ENCODE results near the gene PPP2R2B.

PPP2R2B gene

DNA sequence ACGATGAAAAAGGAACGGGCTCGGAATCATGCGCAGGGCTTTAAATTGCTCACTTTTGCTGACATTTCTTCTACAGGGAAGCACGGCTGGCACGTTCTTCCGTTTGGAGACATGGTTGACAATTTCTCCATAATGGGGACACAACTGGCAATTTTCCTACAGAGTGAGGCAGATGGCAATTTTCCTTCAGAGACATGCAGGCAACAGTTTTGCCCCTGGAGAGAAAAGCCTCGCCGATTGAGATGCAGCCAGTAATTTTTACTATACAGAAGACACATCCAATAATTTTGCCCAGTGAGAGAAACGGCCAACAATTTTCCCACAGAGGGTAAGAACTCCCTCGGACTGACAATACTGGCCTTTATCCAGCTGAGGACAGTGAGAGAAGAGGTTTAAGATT, 271.7 kb downstream of the PPP2R2B start:
- no peaks in the 10 kb centered on the region for H3K36me3 ChIP-seq (ENCODE audit: control insufficient read depth, insufficient read depth, low read length)
- no peak overlapping the region for H3K4me3 ChIP-seq (ENCODE audit: low read depth, low read length)
- H3K9ac ChIP-seq (ENCODE audit: low read depth, low read length), result no peak overlapping the region
- H3K27ac ChIP-seq (ENCODE audit: low read depth, low read length), result no peak overlapping the region
- no peaks in the 10 kb centered on the region for H3K4me1 ChIP-seq (ENCODE audit: control insufficient read depth, insufficient read depth, low read length)
- H3K27me3 ChIP-seq (ENCODE audit: control insufficient read depth, insufficient read depth, low read length), result no peaks in the 10 kb centered on the region
- H3K9me3 ChIP-seq (ENCODE audit: control insufficient read depth, insufficient read depth, low read length), result no peaks in the 10 kb centered on the region

DNA sequence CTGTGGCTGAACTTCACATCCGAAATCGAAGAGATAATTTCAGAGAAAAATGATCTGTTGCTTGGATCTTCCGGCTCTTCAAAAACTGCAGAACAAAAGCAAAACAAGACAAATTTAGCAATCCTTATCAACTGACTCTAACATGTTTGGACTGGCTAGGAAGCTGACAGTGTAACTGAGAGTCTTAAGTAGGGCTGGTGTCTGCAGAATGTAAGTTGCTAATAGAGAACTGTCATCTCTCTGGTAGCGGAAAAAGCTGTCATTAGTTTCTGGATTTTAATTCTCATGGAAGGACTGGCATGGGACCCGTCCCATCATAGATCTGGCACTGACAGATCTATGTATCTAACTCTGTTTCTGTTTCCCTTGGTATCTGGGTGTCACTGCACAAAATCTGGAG, 278.2 kb downstream of the PPP2R2B start:
- Histone ChIP-seq H3K4me1 (ENCODE audit: control insufficient read depth, insufficient read depth, low read length) (no peaks in the 10 kb centered on the region), H3K27ac (ENCODE audit: low read depth, low read length) (no peak overlapping the region), H3K9me3 (ENCODE audit: control insufficient read depth, insufficient read depth, low read length) (no peaks in the 10 kb centered on the region), H3K36me3 (ENCODE audit: control insufficient read depth, insufficient read depth, low read length) (peaks cover 21% of the 10 kb centered on the region), H3K9ac (ENCODE audit: low read depth, low read length) (no peak overlapping the region), H3K27me3 (ENCODE audit: control insufficient read depth, insufficient read depth, low read length) (no peaks in the 10 kb centered on the region), H3K4me3 (ENCODE audit: low read depth, low read length) (no peak overlapping the region)

- Histone ChIP-seq H3K4me1 (ENCODE audit: control insufficient read depth, insufficient read depth, low read length) (no peaks in the 10 kb centered on the region), H3K4me3 (ENCODE audit: low read depth, low read length) (no peak overlapping the region), H3K27ac (ENCODE audit: low read depth, low read length) (no peak overlapping the region), H3K9me3 (ENCODE audit: control insufficient read depth, insufficient read depth, low read length) (no peaks in the 10 kb centered on the region), H3K36me3 (ENCODE audit: control insufficient read depth, insufficient read depth, low read length) (peaks cover 25% of the 10 kb centered on the region), H3K27me3 (ENCODE audit: control insufficient read depth, insufficient read depth, low read length) (no peaks in the 10 kb centered on the region), H3K9ac (ENCODE audit: low read depth, low read length) (no peak overlapping the region)
These were observed 279.3 kb downstream of the PPP2R2B start for GRCh38 chr5:146599261-146599660.

- peaks cover 52% of the 10 kb centered on the region for H3K36me3 ChIP-seq (ENCODE audit: control insufficient read depth, insufficient read depth, low read length)
- H3K9ac ChIP-seq (ENCODE audit: low read depth, low read length), result no peak overlapping the region
- H3K9me3 ChIP-seq (ENCODE audit: control insufficient read depth, insufficient read depth, low read length), result no peaks in the 10 kb centered on the region
- no peak overlapping the region for H3K27ac ChIP-seq (ENCODE audit: low read depth, low read length)
- no peak overlapping the region for H3K4me3 ChIP-seq (ENCODE audit: low read depth, low read length)
- no peaks in the 10 kb centered on the region for H3K27me3 ChIP-seq (ENCODE audit: control insufficient read depth, insufficient read depth, low read length)
- H3K4me1 ChIP-seq (ENCODE audit: control insufficient read depth, insufficient read depth, low read length), result no peaks in the 10 kb centered on the region
These were observed 283.5 kb downstream of the PPP2R2B start for GRCh38 chr5:146595088-146595487.

- H3K27ac ChIP-seq (ENCODE audit: low read depth, low read length), result no peak overlapping the region
- no peak overlapping the region for H3K4me3 ChIP-seq (ENCODE audit: low read depth, low read length)
- no peak overlapping the region for H3K9ac ChIP-seq (ENCODE audit: low read depth, low read length)
- no peaks in the 10 kb centered on the region for H3K9me3 ChIP-seq (ENCODE audit: control insufficient read depth, insufficient read depth, low read length)
- H3K36me3 ChIP-seq (ENCODE audit: control insufficient read depth, insufficient read depth, low read length), result peaks cover 36% of the 10 kb centered on the region
- no peaks in the 10 kb centered on the region for H3K4me1 ChIP-seq (ENCODE audit: control insufficient read depth, insufficient read depth, low read length)
- no peaks in the 10 kb centered on the region for H3K27me3 ChIP-seq (ENCODE audit: control insufficient read depth, insufficient read depth, low read length)
These were observed 286.2 kb downstream of the PPP2R2B start for GRCh38 chr5:146592352-146592751.

GRCh38 chr5:146589028-146589345, 289.6 kb downstream of the PPP2R2B start:
- no peaks in the 10 kb centered on the region for H3K4me1 ChIP-seq (ENCODE audit: control insufficient read depth, insufficient read depth, low read length)
- H3K9ac ChIP-seq (ENCODE audit: low read depth, low read length), result no peak overlapping the region

DNA sequence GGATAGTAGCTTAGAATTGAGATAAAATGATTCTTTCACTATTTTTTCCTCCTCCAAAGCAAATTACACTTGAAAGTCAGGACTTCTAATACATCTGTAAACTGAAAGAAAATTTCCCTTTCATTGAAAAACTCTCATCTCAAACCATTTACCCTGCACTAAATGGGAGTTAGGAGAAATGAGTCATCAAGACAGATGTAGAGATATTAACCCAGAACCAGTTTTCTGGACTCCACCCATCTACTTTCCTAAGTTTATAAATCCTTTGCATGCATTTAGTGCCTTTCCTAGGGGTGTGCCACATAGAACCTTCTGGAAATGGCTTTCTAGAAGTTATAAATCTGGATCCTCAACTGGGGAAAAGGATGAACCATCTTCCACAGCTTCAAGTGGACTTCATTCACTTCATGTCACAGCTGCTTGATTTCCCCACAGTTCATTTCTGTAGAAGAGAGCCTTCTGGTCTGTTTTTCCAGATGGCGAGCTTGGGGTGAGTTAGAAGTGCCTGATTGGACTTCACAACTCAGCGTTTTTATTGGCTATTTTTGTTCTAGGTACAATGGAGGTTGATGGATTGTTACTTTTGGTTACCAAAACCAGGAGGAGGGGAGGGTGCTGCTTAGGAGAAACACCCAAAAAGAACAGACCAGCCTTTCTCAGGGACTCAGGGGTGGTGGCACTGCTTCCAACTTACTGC, 290.1 kb downstream of the PPP2R2B start:
- Histone ChIP-seq H3K27me3 (ENCODE audit: control insufficient read depth, insufficient read depth, low read length) (no peaks in the 10 kb centered on the region), H3K4me3 (ENCODE audit: low read depth, low read length) (no peak overlapping the region), H3K9me3 (ENCODE audit: control insufficient read depth, insufficient read depth, low read length) (no peaks in the 10 kb centered on the region), H3K36me3 (ENCODE audit: control insufficient read depth, insufficient read depth, low read length) (peaks cover 24% of the 10 kb centered on the region), H3K4me1 (ENCODE audit: control insufficient read depth, insufficient read depth, low read length) (no peaks in the 10 kb centered on the region), H3K27ac (ENCODE audit: low read depth, low read length) (no peak overlapping the region), H3K9ac (ENCODE audit: low read depth, low read length) (no peak overlapping the region)

More at GRCh38 chr5:146589028-146589345, 289.6 kb downstream of the PPP2R2B start:
- no peak overlapping the region for H3K4me3 ChIP-seq (ENCODE audit: low read depth, low read length)
- no peaks in the 10 kb centered on the region for H3K9me3 ChIP-seq (ENCODE audit: control insufficient read depth, insufficient read depth, low read length)
- H3K27me3 ChIP-seq (ENCODE audit: control insufficient read depth, insufficient read depth, low read length), result no peaks in the 10 kb centered on the region
- H3K27ac ChIP-seq (ENCODE audit: low read depth, low read length), result no peak overlapping the region
- peaks cover 29% of the 10 kb centered on the region for H3K36me3 ChIP-seq (ENCODE audit: control insufficient read depth, insufficient read depth, low read length)

GRCh38 chr5:146586752-146587151, 291.8 kb downstream of the PPP2R2B start:
- Histone ChIP-seq H3K4me3 (ENCODE audit: low read depth, low read length) (no peak overlapping the region), H3K27ac (ENCODE audit: low read depth, low read length) (no peak overlapping the region)

GRCh38 chr5:146584750-146585149, 293.8 kb downstream of the PPP2R2B start:
- Histone ChIP-seq H3K4me1 (ENCODE audit: control insufficient read depth, insufficient read depth, low read length) (no peaks in the 10 kb centered on the region), H3K36me3 (ENCODE audit: control insufficient read depth, insufficient read depth, low read length) (no peaks in the 10 kb centered on the region), H3K4me3 (ENCODE audit: low read depth, low read length) (no peak overlapping the region), H3K9me3 (ENCODE audit: control insufficient read depth, insufficient read depth, low read length) (no peaks in the 10 kb centered on the region), H3K27me3 (ENCODE audit: control insufficient read depth, insufficient read depth, low read length) (no peaks in the 10 kb centered on the region), H3K27ac (ENCODE audit: low read depth, low read length) (no peak overlapping the region), H3K9ac (ENCODE audit: low read depth, low read length) (no peak overlapping the region)

More at GRCh38 chr5:146586752-146587151, 291.8 kb downstream of the PPP2R2B start:
- Histone ChIP-seq H3K36me3 (ENCODE audit: control insufficient read depth, insufficient read depth, low read length) (peaks cover 8% of the 10 kb centered on the region), H3K27me3 (ENCODE audit: control insufficient read depth, insufficient read depth, low read length) (no peaks in the 10 kb centered on the region), H3K9ac (ENCODE audit: low read depth, low read length) (no peak overlapping the region), H3K4me1 (ENCODE audit: control insufficient read depth, insufficient read depth, low read length) (no peaks in the 10 kb centered on the region), H3K9me3 (ENCODE audit: control insufficient read depth, insufficient read depth, low read length) (no peaks in the 10 kb centered on the region)

DNA sequence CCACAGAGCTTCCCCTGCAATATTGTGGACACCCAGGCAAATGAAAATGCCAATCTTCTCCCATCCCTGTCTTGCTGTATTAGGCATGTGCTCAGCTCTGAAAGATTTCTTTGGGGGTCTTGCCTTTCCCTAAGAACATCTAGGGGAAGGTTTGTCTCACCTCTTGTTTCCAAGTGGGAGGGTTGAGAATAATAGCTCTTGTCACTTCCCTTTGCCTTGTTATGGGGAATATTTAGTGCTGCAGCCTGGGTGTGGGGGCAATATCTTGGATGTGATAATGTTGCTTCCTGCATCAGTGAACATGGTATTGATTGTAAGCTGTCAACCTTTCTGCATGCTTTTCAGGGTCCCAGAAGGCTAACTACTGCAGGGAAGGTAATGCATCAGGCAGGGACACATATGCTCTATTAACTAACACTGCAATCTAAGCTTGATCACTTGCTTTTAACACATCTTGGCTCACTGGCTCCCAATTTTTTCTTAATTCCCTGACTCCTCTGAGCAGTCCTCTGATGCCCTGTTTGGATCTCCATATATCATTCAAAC, 296.4 kb downstream of the PPP2R2B start:
- H3K9me3 ChIP-seq (ENCODE audit: control insufficient read depth, insufficient read depth, low read length), result no peaks in the 10 kb centered on the region
- no peaks in the 10 kb centered on the region for H3K36me3 ChIP-seq (ENCODE audit: control insufficient read depth, insufficient read depth, low read length)
- H3K27ac ChIP-seq (ENCODE audit: low read depth, low read length), result no peak overlapping the region
- H3K9ac ChIP-seq (ENCODE audit: low read depth, low read length), result no peak overlapping the region
- no peaks in the 10 kb centered on the region for H3K4me1 ChIP-seq (ENCODE audit: control insufficient read depth, insufficient read depth, low read length)
- no peaks in the 10 kb centered on the region for H3K27me3 ChIP-seq (ENCODE audit: control insufficient read depth, insufficient read depth, low read length)
- H3K4me3 ChIP-seq (ENCODE audit: low read depth, low read length), result no peak overlapping the region

DNA sequence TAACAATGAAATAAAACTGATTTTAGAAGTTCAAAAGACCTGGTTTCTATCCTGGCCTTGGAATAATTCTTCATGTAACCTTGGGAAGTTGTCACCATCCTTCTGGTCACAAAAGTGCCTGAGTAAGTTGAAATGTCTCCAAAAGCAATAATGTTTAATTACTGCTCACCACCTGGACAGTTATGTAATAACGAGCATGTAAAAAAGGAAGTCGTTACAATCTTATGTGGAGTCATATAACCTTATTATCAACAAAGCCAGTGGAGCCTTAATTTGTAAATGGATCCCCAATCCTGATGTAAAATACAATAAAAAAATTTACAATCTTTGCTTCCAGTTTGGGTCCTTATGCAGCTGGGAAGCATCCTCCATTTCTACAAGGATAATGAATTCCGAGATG, 298.3 kb downstream of the PPP2R2B start:
- Histone ChIP-seq H3K27me3 (ENCODE audit: control insufficient read depth, insufficient read depth, low read length) (no peaks in the 10 kb centered on the region), H3K27ac (ENCODE audit: low read depth, low read length) (no peak overlapping the region), H3K4me1 (ENCODE audit: control insufficient read depth, insufficient read depth, low read length) (no peaks in the 10 kb centered on the region), H3K36me3 (ENCODE audit: control insufficient read depth, insufficient read depth, low read length) (no peaks in the 10 kb centered on the region), H3K9ac (ENCODE audit: low read depth, low read length) (no peak overlapping the region), H3K9me3 (ENCODE audit: control insufficient read depth, insufficient read depth, low read length) (no peaks in the 10 kb centered on the region; the same call in none of the 2 replicates), H3K4me3 (ENCODE audit: low read depth, low read length) (no peak overlapping the region)
